ENCODE data around the gene DDR2.

The DDR2 gene

GRCh38 chr1:162631546-162632191 lies 595 bp upstream of the DDR2 start:
- Histone ChIP-seq H3K18ac (ENCODE audit: low read length) (peak overlapping the region; percentile 94), H3K79me2 (ENCODE audit: control insufficient read depth, insufficient read depth, low read length) (no peaks in the 10 kb centered on the region), H3K23ac (ENCODE audit: low read length) (no peak overlapping the region), H3K4me3 (ENCODE audit: low read length) (no peak overlapping the region), H3K4ac (ENCODE audit: low read depth, low read length) (peak overlapping the region; percentile 72), H3K4me2 (ENCODE audit: low read length) (no peak overlapping the region), H3K27ac (ENCODE audit: low read depth, low read length) (no peak overlapping the region), H3K9ac (ENCODE audit: low read length) (no peak overlapping the region), H2BK120ac (ENCODE audit: low read depth, low read length) (no peak overlapping the region), H3K56ac (ENCODE audit: low read length) (peak overlapping the region; percentile 57), H4K5ac (ENCODE audit: low read length) (peak overlapping the region; percentile 47), H3K4me1 (ENCODE audit: control insufficient read depth, low read depth, low read length) (peaks cover 3% of the 10 kb centered on the region), H4K8ac (ENCODE audit: low read depth, low read length) (no peak overlapping the region), H2BK15ac (replicated peaks; ENCODE audit: low read depth) (no peak overlapping the region), H3K27me3 (ENCODE audit: insufficient read depth, low read length, poor library complexity) (no peaks in the 10 kb centered on the region), H3K36me3 (ENCODE audit: control insufficient read depth, insufficient read depth, low read length) (no peaks in the 10 kb centered on the region), H3K79me1 (ENCODE audit: low read length) (no peaks in the 10 kb centered on the region), H2AK5ac (ENCODE audit: low read length) (no peak overlapping the region), H2BK5ac (ENCODE audit: low read length) (no peak overlapping the region)
- DNase-seq, result no peak
- WGBS (ENCODE audit: extremely low coverage, insufficient coverage, low lambda C conversion rate), result no CpG with 5 or more reads among the region's 10 CpGs

GRCh38 chr1:162632698-162633080 lies 425 bp downstream of the DDR2 start:
- Histone ChIP-seq H3K23ac (ENCODE audit: low read length) (no peak overlapping the region), H3K79me1 (ENCODE audit: low read length) (no peaks in the 10 kb centered on the region), H4K5ac (ENCODE audit: low read length) (no peak overlapping the region), H2AK5ac (ENCODE audit: low read length) (no peak overlapping the region), H3K18ac (ENCODE audit: low read length) (peak overlapping the region; percentile 8), H3K79me2 (ENCODE audit: control insufficient read depth, insufficient read depth, low read length) (no peaks in the 10 kb centered on the region), H2BK120ac (ENCODE audit: low read depth, low read length) (peak overlapping the region; percentile 13), H2BK15ac (replicated peaks; ENCODE audit: low read depth) (peak overlapping the region; percentile 46), H3K4me1 (ENCODE audit: control insufficient read depth, low read depth, low read length) (peaks cover 3% of the 10 kb centered on the region), H3K27me3 (ENCODE audit: insufficient read depth, low read length, poor library complexity) (no peaks in the 10 kb centered on the region), H2BK5ac (ENCODE audit: low read length) (no peak overlapping the region), H4K8ac (ENCODE audit: low read depth, low read length) (no peak overlapping the region), H3K9ac (ENCODE audit: low read length) (no peak overlapping the region), H3K4me3 (ENCODE audit: low read length) (no peak overlapping the region), H3K4me2 (ENCODE audit: low read length) (no peak overlapping the region), H3K27ac (ENCODE audit: low read depth, low read length) (no peak overlapping the region), H3K56ac (ENCODE audit: low read length) (peak overlapping the region; percentile 62), H3K36me3 (ENCODE audit: control insufficient read depth, insufficient read depth, low read length) (no peaks in the 10 kb centered on the region), H3K4ac (ENCODE audit: low read depth, low read length) (no peak overlapping the region)
- DNase-seq, result peak; percentile 19
- no CpG with 5 or more reads among the region's 4 CpGs for whole genome bisulfite sequencing (ENCODE audit: extremely low coverage, insufficient coverage, low lambda C conversion rate)

GRCh38 chr1:162633081-162633762 lies 958 bp downstream of the DDR2 start:
- no peaks in the 10 kb centered on the region for H3K79me2 ChIP-seq (ENCODE audit: control insufficient read depth, insufficient read depth, low read length)
- H3K27ac ChIP-seq (ENCODE audit: low read depth, low read length), result no peak overlapping the region
- WGBS (ENCODE audit: extremely low coverage, insufficient coverage, low lambda C conversion rate), result no CpG with 5 or more reads among the region's 8 CpGs
- H3K4me1 ChIP-seq (ENCODE audit: control insufficient read depth, low read depth, low read length), result peaks cover 3% of the 10 kb centered on the region
- peak; percentile 21 for DNase-seq
- no peak overlapping the region for H3K23ac ChIP-seq (ENCODE audit: low read length)
- H2BK15ac ChIP-seq (replicated peaks; ENCODE audit: low read depth), result no peak overlapping the region
- peak overlapping the region; percentile 62 for H3K56ac ChIP-seq (ENCODE audit: low read length)
- H4K8ac ChIP-seq (ENCODE audit: low read depth, low read length), result no peak overlapping the region
- H2BK5ac ChIP-seq (ENCODE audit: low read length), result no peak overlapping the region
- H3K4me2 ChIP-seq (ENCODE audit: low read length), result no peak overlapping the region
- H3K18ac ChIP-seq (ENCODE audit: low read length), result peak overlapping the region; percentile 8
- peak overlapping the region; percentile 13 for H2BK120ac ChIP-seq (ENCODE audit: low read depth, low read length)
- H3K4me3 ChIP-seq (ENCODE audit: low read length), result no peak overlapping the region
- H3K79me1 ChIP-seq (ENCODE audit: low read length), result no peaks in the 10 kb centered on the region
- H2AK5ac ChIP-seq (ENCODE audit: low read length), result no peak overlapping the region
- no peak overlapping the region for H3K4ac ChIP-seq (ENCODE audit: low read depth, low read length)
- H3K27me3 ChIP-seq (ENCODE audit: insufficient read depth, low read length, poor library complexity), result no peaks in the 10 kb centered on the region
- H3K9ac ChIP-seq (ENCODE audit: low read length), result no peak overlapping the region
- no peaks in the 10 kb centered on the region for H3K36me3 ChIP-seq (ENCODE audit: control insufficient read depth, insufficient read depth, low read length)
- H4K5ac ChIP-seq (ENCODE audit: low read length), result peak overlapping the region; percentile 71

- no peak overlapping the region for H2BK15ac ChIP-seq (replicated peaks; ENCODE audit: low read depth)
- peaks cover 3% of the 10 kb centered on the region for H3K4me1 ChIP-seq (ENCODE audit: control insufficient read depth, low read depth, low read length)
- no peaks in the 10 kb centered on the region for H3K79me1 ChIP-seq (ENCODE audit: low read length)
- no peak overlapping the region for H2BK120ac ChIP-seq (ENCODE audit: low read depth, low read length)
- no peak overlapping the region for H3K9ac ChIP-seq (ENCODE audit: low read length)
- H3K79me2 ChIP-seq (ENCODE audit: control insufficient read depth, insufficient read depth, low read length), result no peaks in the 10 kb centered on the region
- no peak overlapping the region for H2AK5ac ChIP-seq (ENCODE audit: low read length)
- H3K56ac ChIP-seq (ENCODE audit: low read length), result no peak overlapping the region
- no peak overlapping the region for H3K18ac ChIP-seq (ENCODE audit: low read length)
- H3K27ac ChIP-seq (ENCODE audit: low read depth, low read length), result no peak overlapping the region
- H3K4me3 ChIP-seq (ENCODE audit: low read length), result no peak overlapping the region
- H4K5ac ChIP-seq (ENCODE audit: low read length), result no peak overlapping the region
- H2BK5ac ChIP-seq (ENCODE audit: low read length), result no peak overlapping the region
- DNase-seq, result no peak
- no peaks in the 10 kb centered on the region for H3K27me3 ChIP-seq (ENCODE audit: insufficient read depth, low read length, poor library complexity)
- H3K23ac ChIP-seq (ENCODE audit: low read length), result no peak overlapping the region
- WGBS (ENCODE audit: extremely low coverage, insufficient coverage, low lambda C conversion rate), result no CpG with 5 or more reads among the region's 4 CpGs
- no peak overlapping the region for H3K4me2 ChIP-seq (ENCODE audit: low read length)
- H4K8ac ChIP-seq (ENCODE audit: low read depth, low read length), result no peak overlapping the region
- H3K36me3 ChIP-seq (ENCODE audit: control insufficient read depth, insufficient read depth, low read length), result no peaks in the 10 kb centered on the region
- no peak overlapping the region for H3K4ac ChIP-seq (ENCODE audit: low read depth, low read length)
These were observed 3.2 kb downstream of the DDR2 start for GRCh38 chr1:162635418-162635817.

- Histone ChIP-seq H3K79me2 (ENCODE audit: control insufficient read depth, insufficient read depth, low read length) (no peaks in the 10 kb centered on the region), H2AK5ac (ENCODE audit: low read length) (no peak overlapping the region), H3K18ac (ENCODE audit: low read length) (no peak overlapping the region), H3K36me3 (ENCODE audit: control insufficient read depth, insufficient read depth, low read length) (no peaks in the 10 kb centered on the region), H3K4me3 (ENCODE audit: low read length) (no peak overlapping the region), H4K5ac (ENCODE audit: low read length) (no peak overlapping the region), H2BK15ac (replicated peaks; ENCODE audit: low read depth) (no peak overlapping the region), H2BK5ac (ENCODE audit: low read length) (no peak overlapping the region), H3K23ac (ENCODE audit: low read length) (no peak overlapping the region), H3K27ac (ENCODE audit: low read depth, low read length) (no peak overlapping the region), H3K9ac (ENCODE audit: low read length) (no peak overlapping the region), H3K27me3 (ENCODE audit: insufficient read depth, low read length, poor library complexity) (no peaks in the 10 kb centered on the region), H3K4me1 (ENCODE audit: control insufficient read depth, low read depth, low read length) (no peaks in the 10 kb centered on the region), H3K4ac (ENCODE audit: low read depth, low read length) (no peak overlapping the region), H3K4me2 (ENCODE audit: low read length) (no peak overlapping the region), H2BK120ac (ENCODE audit: low read depth, low read length) (no peak overlapping the region), H4K8ac (ENCODE audit: low read depth, low read length) (no peak overlapping the region), H3K56ac (ENCODE audit: low read length) (no peak overlapping the region), H3K79me1 (ENCODE audit: low read length) (no peaks in the 10 kb centered on the region)
- WGBS (ENCODE audit: extremely low coverage, insufficient coverage, low lambda C conversion rate), result no CpG with 5 or more reads among the region's 7 CpGs
- no peak for DNase-seq
These were observed 7.5 kb downstream of the DDR2 start for GRCh38 chr1:162639718-162640117.

All from mesendoderm (in vitro differentiated cells).